Activated CD8-positive, alpha-beta T cell treated with anti-CD3 and anti-CD28 coated beads for 36 hours (primary cell): Measurements from ENCODE around the gene RTP4. TPM values are rescaled to one million over a fixed set of nuclear protein-coding genes. Genes with fewer than 3 reads are reported as not detected.
"Not testable (repeated sequence)": the region's sequence is repeated elsewhere in the genome, so short reads cannot be mapped to it uniquely, and the experiment has no call there.

Source experiments
- ATAC-seq: fragments of 200-7000 bp; cut with Tn5 transposase; one replicate; pipeline ENCODE4 v1.10.0; 2021; ENCODE audit warnings: mild to moderate bottlenecking, moderate library complexity
- CTCF ChIA-PET: fragments of 350-600 bp; sonication (Branson Sonifier 250); formaldehyde crosslinking; loops from one replicate; lab custom pipeline; 2021; ENCODE audit warnings: antibody characterized with exemption; lab: Charles Lee
- POLR2A ChIA-PET: fragments of 350-600 bp; sonication (Branson Sonifier 250); formaldehyde crosslinking; loops from one replicate; lab custom pipeline; 2021; ENCODE audit warnings: antibody characterized with exemption; lab: Charles Lee
- DNase-seq: peaks from one replicate; pipeline ENCODE4 v3.0.0-alpha.2; 2020
- H3K27ac Mint-ChIP-seq: one replicate; pipeline ENCODE4 v1.8.0; 2021; ENCODE audit warnings: mild to moderate bottlenecking, mixed read lengths
- H3K27me3 Mint-ChIP-seq: one replicate; pipeline ENCODE4 v1.8.0; 2021; ENCODE audit warnings: mixed read lengths
- H3K36me3 Mint-ChIP-seq: one replicate; pipeline ENCODE4 v1.8.0; 2021; ENCODE audit warnings: low read depth, mixed read lengths
- H3K4me1 Mint-ChIP-seq: one replicate; pipeline ENCODE4 v1.8.0; 2021; ENCODE audit warnings: low read depth, mixed read lengths
- H3K4me3 Mint-ChIP-seq: one replicate; pipeline ENCODE4 v1.8.0; 2021; ENCODE audit warnings: mild to moderate bottlenecking, moderate library complexity, mixed read lengths
- H3K9me3 Mint-ChIP-seq: one replicate; pipeline ENCODE4 v1.8.0; 2021; ENCODE audit warnings: mixed read lengths
- intact Hi-C: fragments of 100-400 bp; cut with micrococcal nuclease; formaldehyde crosslinking; loops from one replicate; pipeline ENCODE4 v1.10.0; 2022
- total RNA-seq, 2 experiments: library from RNA; stranded (reverse); gene quantifications; one replicate each; pipeline ENCODE4 v1.2.3, GENCODE V29; 2021
- TF ChIP-seq, protein P1 (sequence below): fragments of 200-600 bp; IDR thresholded peaks from one replicate; pipeline ENCODE4 v1.8.0; 2022; ENCODE audit warnings: antibody characterized with exemption, mild to moderate bottlenecking

RTP4 gene
- total RNA-seq, 2 experiments from 2014 or later, result 3.4 to 3.6 TPM

- ChIA-PET POLR2A (no interaction called here), CTCF (interaction anchor here (1.2 to 2.0 kb wide), 3 partner anchors 29 to 281 kb away, joined by 3 to 5 read pairs (median 5); no protein-coding TSS in a partner anchor)
- DNase-seq (no peak), ATAC-seq (no peak)
- no peaks in the 10 kb centered on the region for H3K9me3 Mint-ChIP-seq
- H3K4me1 Mint-ChIP-seq, result no peaks in the 10 kb centered on the region
- intact Hi-C loops, result no loop called here
- no peak overlapping the region for H3K27ac Mint-ChIP-seq
- TF ChIP-seq, protein P1, sequence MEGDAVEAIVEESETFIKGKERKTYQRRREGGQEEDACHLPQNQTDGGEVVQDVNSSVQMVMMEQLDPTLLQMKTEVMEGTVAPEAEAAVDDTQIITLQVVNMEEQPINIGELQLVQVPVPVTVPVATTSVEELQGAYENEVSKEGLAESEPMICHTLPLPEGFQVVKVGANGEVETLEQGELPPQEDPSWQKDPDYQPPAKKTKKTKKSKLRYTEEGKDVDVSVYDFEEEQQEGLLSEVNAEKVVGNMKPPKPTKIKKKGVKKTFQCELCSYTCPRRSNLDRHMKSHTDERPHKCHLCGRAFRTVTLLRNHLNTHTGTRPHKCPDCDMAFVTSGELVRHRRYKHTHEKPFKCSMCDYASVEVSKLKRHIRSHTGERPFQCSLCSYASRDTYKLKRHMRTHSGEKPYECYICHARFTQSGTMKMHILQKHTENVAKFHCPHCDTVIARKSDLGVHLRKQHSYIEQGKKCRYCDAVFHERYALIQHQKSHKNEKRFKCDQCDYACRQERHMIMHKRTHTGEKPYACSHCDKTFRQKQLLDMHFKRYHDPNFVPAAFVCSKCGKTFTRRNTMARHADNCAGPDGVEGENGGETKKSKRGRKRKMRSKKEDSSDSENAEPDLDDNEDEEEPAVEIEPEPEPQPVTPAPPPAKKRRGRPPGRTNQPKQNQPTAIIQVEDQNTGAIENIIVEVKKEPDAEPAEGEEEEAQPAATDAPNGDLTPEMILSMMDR, result no peak
- no peak overlapping the region for H3K4me3 Mint-ChIP-seq
- H3K36me3 Mint-ChIP-seq, result no peaks in the 10 kb centered on the region
- H3K27me3 Mint-ChIP-seq, result peaks cover 22% of the 10 kb centered on the region
Observed at GRCh38 chr3:187398955-187399354, 30.8 kb downstream of the RTP4 start.

DNA sequence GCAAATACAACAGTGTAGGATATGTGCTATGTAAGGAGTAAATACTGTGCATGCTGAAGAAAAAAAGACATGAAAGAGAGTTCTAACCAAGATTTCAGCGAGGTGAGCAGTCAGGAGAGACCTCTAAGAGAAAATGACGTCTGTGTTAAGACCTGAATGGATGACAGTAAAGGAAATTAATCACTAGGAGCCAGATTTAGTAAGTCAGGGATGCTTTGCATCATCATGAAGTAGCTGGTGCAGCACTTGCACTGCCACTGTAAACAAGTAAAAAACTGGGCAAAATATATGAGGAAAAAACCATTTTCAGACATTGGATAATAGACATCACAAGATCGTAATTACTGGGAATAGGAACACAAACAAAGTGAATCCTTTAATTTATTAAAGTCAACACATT lies 32.6 kb downstream of the RTP4 start:
- POLR2A ChIA-PET, result no interaction called here
- DNase-seq (no peak), ATAC-seq (no peak)
- TF ChIP-seq, protein P1, result no peak
- H3K4me1 Mint-ChIP-seq, result no peaks in the 10 kb centered on the region
- H3K27me3 Mint-ChIP-seq, result peaks cover 21% of the 10 kb centered on the region
- H3K27ac Mint-ChIP-seq, result no peak overlapping the region
- CTCF ChIA-PET, result no interaction called here
- no peaks in the 10 kb centered on the region for H3K9me3 Mint-ChIP-seq
- no peak overlapping the region for H3K4me3 Mint-ChIP-seq
- no peaks in the 10 kb centered on the region for H3K36me3 Mint-ChIP-seq
- intact Hi-C loops, result no loop called here

DNA sequence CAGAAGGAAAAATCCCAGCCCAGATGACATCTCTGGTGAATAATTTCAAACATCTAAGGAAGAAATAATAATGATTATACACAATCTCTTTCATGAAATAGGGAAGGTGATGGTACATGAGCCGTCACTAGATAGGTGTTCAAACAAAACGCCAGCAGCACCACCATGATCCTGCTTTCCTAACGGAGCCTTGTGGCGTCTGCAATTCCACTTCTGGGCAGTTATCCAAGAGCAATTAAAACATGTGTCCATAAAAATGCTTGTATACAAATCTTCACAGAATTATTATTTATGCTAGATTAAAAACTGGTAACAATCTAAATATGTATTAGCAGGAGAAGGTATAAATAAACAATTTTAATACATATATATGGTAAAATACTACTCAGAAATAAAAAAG lies 33.7 kb downstream of the RTP4 start:
- H3K36me3 Mint-ChIP-seq, result no peaks in the 10 kb centered on the region
- TF ChIP-seq, protein P1, result no peak
- no peak overlapping the region for H3K27ac Mint-ChIP-seq
- intact Hi-C loops, result no loop called here
- peaks cover 16% of the 10 kb centered on the region for H3K27me3 Mint-ChIP-seq
- CTCF ChIA-PET, result no interaction called here
- no peak for DNase-seq
- no peak overlapping the region for H3K4me3 Mint-ChIP-seq
- POLR2A ChIA-PET, result no interaction called here
- no peak for ATAC-seq
- H3K4me1 Mint-ChIP-seq, result no peaks in the 10 kb centered on the region
- H3K9me3 Mint-ChIP-seq, result no peaks in the 10 kb centered on the region

DNA sequence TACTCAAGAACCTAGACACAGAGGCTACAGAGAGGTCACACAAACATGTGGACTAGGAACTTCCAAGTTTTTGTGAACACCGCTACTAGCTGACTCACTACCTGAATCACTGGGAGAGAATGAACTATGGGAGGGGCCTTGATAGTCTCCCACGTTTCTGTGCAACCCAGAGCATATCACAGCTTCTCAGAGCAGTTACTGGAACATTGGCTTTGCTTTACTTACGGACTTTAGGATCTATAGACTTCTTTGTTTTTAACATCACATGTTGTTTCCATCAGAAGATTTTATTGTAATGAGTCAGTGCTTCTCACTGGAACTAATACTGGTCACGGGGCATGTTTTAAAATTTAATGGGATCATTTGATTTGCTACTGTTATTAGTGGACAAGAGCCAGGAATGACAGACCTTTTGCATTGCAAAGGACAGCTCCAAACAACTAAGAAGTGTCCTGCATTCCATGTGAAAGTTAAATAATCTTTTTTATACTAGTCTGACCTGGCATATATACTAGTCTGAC lies 35.6 kb downstream of the RTP4 start:
- DNase-seq (no peak), ATAC-seq (no peak)
- no peak overlapping the region for H3K27ac Mint-ChIP-seq
- TF ChIP-seq, protein P1, result no peak
- ChIA-PET CTCF (interaction anchor here (1.4 to 2.5 kb wide), 2 partner anchors 81 to 85 kb away, joined by 3 to 10 read pairs; no protein-coding TSS in a partner anchor), POLR2A (no interaction called here)
- no peak overlapping the region for H3K4me3 Mint-ChIP-seq
- intact Hi-C loops, result no loop called here
- H3K9me3 Mint-ChIP-seq, result no peaks in the 10 kb centered on the region
- peaks cover 22% of the 10 kb centered on the region for H3K27me3 Mint-ChIP-seq
- no peaks in the 10 kb centered on the region for H3K36me3 Mint-ChIP-seq
- no peaks in the 10 kb centered on the region for H3K4me1 Mint-ChIP-seq

- no peaks in the 10 kb centered on the region for H3K9me3 Mint-ChIP-seq
- ChIA-PET POLR2A (no interaction called here), CTCF (interaction anchor here (1.8 kb wide), 1 partner anchor 87 kb away, joined by 5 read pairs; no protein-coding TSS in a partner anchor)
- ATAC-seq, result no peak
- H3K4me3 Mint-ChIP-seq, result no peak overlapping the region
- no peak overlapping the region for H3K27ac Mint-ChIP-seq
- TF ChIP-seq, protein P1, result no peak
- H3K27me3 Mint-ChIP-seq, result peaks cover 28% of the 10 kb centered on the region
- no peaks in the 10 kb centered on the region for H3K36me3 Mint-ChIP-seq
- H3K4me1 Mint-ChIP-seq, result no peaks in the 10 kb centered on the region
- intact Hi-C loops, result no loop called here
- DNase-seq, result no peak
Observed at GRCh38 chr3:187406927-187407326, 38.7 kb downstream of the RTP4 start.

DNA sequence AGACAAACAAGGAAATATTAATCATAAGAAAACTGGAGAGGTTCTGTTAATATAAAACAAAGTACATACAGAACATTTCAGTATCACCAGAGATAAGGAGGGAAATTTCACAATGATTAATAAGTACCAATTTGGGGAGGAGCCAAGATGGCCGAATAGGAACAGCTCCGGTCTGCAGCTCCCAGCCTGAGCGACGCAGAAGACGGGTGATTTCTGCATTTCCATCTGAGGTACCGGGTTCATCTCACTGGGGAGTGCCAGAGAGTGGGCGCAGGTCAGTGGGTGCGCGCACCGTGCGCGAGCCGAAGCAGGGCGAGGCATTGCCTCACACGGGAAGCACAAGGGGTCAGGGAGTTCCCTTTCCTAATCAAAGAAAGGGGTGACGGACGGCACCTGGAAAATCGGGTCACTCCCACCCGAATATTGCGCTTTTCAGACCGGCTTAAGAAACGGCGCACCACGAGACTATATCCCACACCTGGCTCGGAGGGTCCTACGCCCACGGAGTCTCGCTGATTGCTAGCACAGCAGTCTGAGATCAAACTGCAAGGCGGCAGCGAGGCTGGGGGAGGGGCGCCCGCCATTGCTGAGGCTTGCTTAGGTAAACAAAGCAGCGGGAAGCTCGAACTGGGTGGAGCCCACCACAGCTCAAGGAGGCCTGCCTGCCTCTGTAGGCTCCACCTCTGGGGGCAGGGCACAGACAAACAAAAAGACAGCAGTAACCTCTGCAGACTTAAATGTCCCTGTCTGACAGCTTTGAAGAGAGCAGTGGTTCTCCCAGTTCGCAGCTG lies 44.0 kb downstream of the RTP4 start:
- ATAC-seq, DNase-seq, CTCF ChIA-PET, H3K4me1 Mint-ChIP-seq, H3K36me3 Mint-ChIP-seq, intact Hi-C loops, POLR2A ChIA-PET, H3K27ac Mint-ChIP-seq, H3K4me3 Mint-ChIP-seq, H3K9me3 Mint-ChIP-seq: not testable (repeated sequence)
- H3K27me3 Mint-ChIP-seq, result peaks cover 18% of the 10 kb centered on the region
